ENCODE data around the gene SLC25A21.

The SLC25A21 gene

GRCh38 chr14:36856095-36856878, 316.1 kb downstream of the SLC25A21 start:
- no peaks in the 10 kb centered on the region for H3K9me3 ChIP-seq (ENCODE audit: control insufficient read depth in 2 of 2, low read length in 2 of 2)
- no peaks in the 10 kb centered on the region for H3K36me3 ChIP-seq (ENCODE audit: control insufficient read depth in 2 of 2, insufficient read depth in 2 of 2, low read length in 2 of 2)
- H3K27me3 ChIP-seq (ENCODE audit: control insufficient read depth in 1 of 2, insufficient read depth in 2 of 2, low read length in 2 of 2) = no peaks in the 10 kb centered on the region
- H3K9ac ChIP-seq (ENCODE audit: low read length in 2 of 2) = no peak overlapping the region
- no peak overlapping the region for H3K27ac ChIP-seq (ENCODE audit: low read length)
- peaks cover 6% of the 10 kb centered on the region for H3K4me1 ChIP-seq (ENCODE audit: control insufficient read depth, insufficient read depth, low read length)
- H3K4me3 ChIP-seq (ENCODE audit: low read length in 2 of 2) = no peak overlapping the region

GRCh38 chr14:36855396-36855795, 317.0 kb downstream of the SLC25A21 start:
- H3K9ac ChIP-seq (ENCODE audit: low read length in 2 of 2) = no peak overlapping the region
- no peak overlapping the region for H3K27ac ChIP-seq (ENCODE audit: low read length)
- no peak overlapping the region for H3K4me3 ChIP-seq (ENCODE audit: low read length in 2 of 2)
- no peaks in the 10 kb centered on the region for H3K27me3 ChIP-seq (ENCODE audit: control insufficient read depth in 1 of 2, insufficient read depth in 2 of 2, low read length in 2 of 2)
- peaks cover 6% of the 10 kb centered on the region for H3K4me1 ChIP-seq (ENCODE audit: control insufficient read depth, insufficient read depth, low read length)
- no peaks in the 10 kb centered on the region for H3K36me3 ChIP-seq (ENCODE audit: control insufficient read depth in 2 of 2, insufficient read depth in 2 of 2, low read length in 2 of 2)
- H3K9me3 ChIP-seq (ENCODE audit: control insufficient read depth in 2 of 2, low read length in 2 of 2) = no peaks in the 10 kb centered on the region

- Histone ChIP-seq H3K9me3 (ENCODE audit: control insufficient read depth in 2 of 2, low read length in 2 of 2) (no peaks in the 10 kb centered on the region), H3K27me3 (ENCODE audit: control insufficient read depth in 1 of 2, insufficient read depth in 2 of 2, low read length in 2 of 2) (peaks cover 0 to 3% of the 10 kb centered on the region in 2 donors), H3K9ac (ENCODE audit: low read length in 2 of 2) (no peak overlapping the region), H3K4me3 (ENCODE audit: low read length in 2 of 2) (no peak overlapping the region), H3K36me3 (ENCODE audit: control insufficient read depth in 2 of 2, insufficient read depth in 2 of 2, low read length in 2 of 2) (no peaks in the 10 kb centered on the region), H3K4me1 (ENCODE audit: control insufficient read depth, insufficient read depth, low read length) (peaks cover 6% of the 10 kb centered on the region), H3K27ac (ENCODE audit: low read length) (no peak overlapping the region)
These were observed 319.3 kb downstream of the SLC25A21 start for GRCh38 chr14:36852981-36853691.

- Histone ChIP-seq H3K36me3 (ENCODE audit: control insufficient read depth in 2 of 2, insufficient read depth in 2 of 2, low read length in 2 of 2) (no peaks in the 10 kb centered on the region), H3K27ac (ENCODE audit: low read length) (no peak overlapping the region), H3K9me3 (ENCODE audit: control insufficient read depth in 2 of 2, low read length in 2 of 2) (no peaks in the 10 kb centered on the region), H3K9ac (ENCODE audit: low read length in 2 of 2) (no peak overlapping the region), H3K4me1 (ENCODE audit: control insufficient read depth, insufficient read depth, low read length) (peaks cover 2% of the 10 kb centered on the region), H3K27me3 (ENCODE audit: control insufficient read depth in 1 of 2, insufficient read depth in 2 of 2, low read length in 2 of 2) (peaks cover 0 to 3% of the 10 kb centered on the region in 2 donors), H3K4me3 (ENCODE audit: low read length in 2 of 2) (no peak overlapping the region)
These were observed 324.2 kb downstream of the SLC25A21 start for GRCh38 chr14:36848213-36848612.

- Histone ChIP-seq H3K27me3 (ENCODE audit: control insufficient read depth in 1 of 2, insufficient read depth in 2 of 2, low read length in 2 of 2) (peaks cover 0 to 3% of the 10 kb centered on the region in 2 donors), H3K9ac (ENCODE audit: low read length in 2 of 2) (no peak overlapping the region), H3K36me3 (ENCODE audit: control insufficient read depth in 2 of 2, insufficient read depth in 2 of 2, low read length in 2 of 2) (no peaks in the 10 kb centered on the region), H3K9me3 (ENCODE audit: control insufficient read depth in 2 of 2, low read length in 2 of 2) (no peaks in the 10 kb centered on the region), H3K27ac (ENCODE audit: low read length) (no peak overlapping the region), H3K4me3 (ENCODE audit: low read length in 2 of 2) (no peak overlapping the region), H3K4me1 (ENCODE audit: control insufficient read depth, insufficient read depth, low read length) (no peaks in the 10 kb centered on the region)
These were observed 325.0 kb downstream of the SLC25A21 start for GRCh38 chr14:36847366-36847765.

GRCh38 chr14:36845356-36846012, 326.9 kb downstream of the SLC25A21 start:
- Histone ChIP-seq H3K9ac (ENCODE audit: low read length in 2 of 2) (no peak overlapping the region), H3K36me3 (ENCODE audit: control insufficient read depth in 2 of 2, insufficient read depth in 2 of 2, low read length in 2 of 2) (no peaks in the 10 kb centered on the region), H3K4me1 (ENCODE audit: control insufficient read depth, insufficient read depth, low read length) (no peaks in the 10 kb centered on the region), H3K4me3 (ENCODE audit: low read length in 2 of 2) (no peak overlapping the region), H3K9me3 (ENCODE audit: control insufficient read depth in 2 of 2, low read length in 2 of 2) (no peaks in the 10 kb centered on the region), H3K27me3 (ENCODE audit: control insufficient read depth in 1 of 2, insufficient read depth in 2 of 2, low read length in 2 of 2) (peaks cover 0 to 3% of the 10 kb centered on the region in 2 donors), H3K27ac (ENCODE audit: low read length) (no peak overlapping the region)

- H3K4me3 ChIP-seq (ENCODE audit: low read length in 2 of 2) = no peak overlapping the region
- no peaks in the 10 kb centered on the region for H3K9me3 ChIP-seq (ENCODE audit: control insufficient read depth in 2 of 2, low read length in 2 of 2)
- H3K9ac ChIP-seq (ENCODE audit: low read length in 2 of 2) = no peak overlapping the region
- no peaks in the 10 kb centered on the region for H3K36me3 ChIP-seq (ENCODE audit: control insufficient read depth in 2 of 2, insufficient read depth in 2 of 2, low read length in 2 of 2)
- H3K27me3 ChIP-seq (ENCODE audit: control insufficient read depth in 1 of 2, insufficient read depth in 2 of 2, low read length in 2 of 2) = peaks cover 0 to 3% of the 10 kb centered on the region in 2 donors
- H3K4me1 ChIP-seq (ENCODE audit: control insufficient read depth, insufficient read depth, low read length) = no peaks in the 10 kb centered on the region
- H3K27ac ChIP-seq (ENCODE audit: low read length) = no peak overlapping the region
These were observed 327.8 kb downstream of the SLC25A21 start for GRCh38 chr14:36844443-36845195.

- Histone ChIP-seq H3K4me3 (ENCODE audit: low read length in 2 of 2) (no peak overlapping the region), H3K9me3 (ENCODE audit: control insufficient read depth in 2 of 2, low read length in 2 of 2) (no peaks in the 10 kb centered on the region), H3K9ac (ENCODE audit: low read length in 2 of 2) (no peak overlapping the region), H3K36me3 (ENCODE audit: control insufficient read depth in 2 of 2, insufficient read depth in 2 of 2, low read length in 2 of 2) (no peaks in the 10 kb centered on the region), H3K27ac (ENCODE audit: low read length) (no peak overlapping the region), H3K4me1 (ENCODE audit: control insufficient read depth, insufficient read depth, low read length) (no peaks in the 10 kb centered on the region), H3K27me3 (ENCODE audit: control insufficient read depth in 1 of 2, insufficient read depth in 2 of 2, low read length in 2 of 2) (no peaks in the 10 kb centered on the region)
These were observed 329.0 kb downstream of the SLC25A21 start for GRCh38 chr14:36843410-36843809.

GRCh38 chr14:36835128-36835527, 337.3 kb downstream of the SLC25A21 start:
- H3K27me3 ChIP-seq (ENCODE audit: control insufficient read depth in 1 of 2, insufficient read depth in 2 of 2, low read length in 2 of 2) = no peaks in the 10 kb centered on the region
- H3K9me3 ChIP-seq (ENCODE audit: control insufficient read depth in 2 of 2, low read length in 2 of 2) = no peaks in the 10 kb centered on the region
- H3K27ac ChIP-seq (ENCODE audit: low read length) = no peak overlapping the region
- H3K4me1 ChIP-seq (ENCODE audit: control insufficient read depth, insufficient read depth, low read length) = no peaks in the 10 kb centered on the region
- no peak overlapping the region for H3K4me3 ChIP-seq (ENCODE audit: low read length in 2 of 2)
- no peaks in the 10 kb centered on the region for H3K36me3 ChIP-seq (ENCODE audit: control insufficient read depth in 2 of 2, insufficient read depth in 2 of 2, low read length in 2 of 2)
- H3K9ac ChIP-seq (ENCODE audit: low read length in 2 of 2) = no peak overlapping the region

GRCh38 chr14:36834293-36834692, 338.1 kb downstream of the SLC25A21 start:
- Histone ChIP-seq H3K4me1 (ENCODE audit: control insufficient read depth, insufficient read depth, low read length) (no peaks in the 10 kb centered on the region), H3K36me3 (ENCODE audit: control insufficient read depth in 2 of 2, insufficient read depth in 2 of 2, low read length in 2 of 2) (no peaks in the 10 kb centered on the region), H3K4me3 (ENCODE audit: low read length in 2 of 2) (no peak overlapping the region), H3K9ac (ENCODE audit: low read length in 2 of 2) (no peak overlapping the region), H3K27ac (ENCODE audit: low read length) (no peak overlapping the region), H3K27me3 (ENCODE audit: control insufficient read depth in 1 of 2, insufficient read depth in 2 of 2, low read length in 2 of 2) (no peaks in the 10 kb centered on the region), H3K9me3 (ENCODE audit: control insufficient read depth in 2 of 2, low read length in 2 of 2) (no peaks in the 10 kb centered on the region)

All from stomach smooth muscle (tissue), 2 donors.